IMR-90 (cell line): ENCODE results near the gene PAN3. TPM values are rescaled to one million over a fixed set of nuclear protein-coding genes. Genes with fewer than 3 reads are reported as not detected.

Experiments
- ATAC-seq: fragments of 200-7000 bp; cut with Tn5 transposase; 2 replicates; pipeline ENCODE4 v1.9.1; 2020; ENCODE audit warnings: low read depth, mild to moderate bottlenecking, moderate library complexity
- BruUV-seq: library from RNA; stranded (reverse); fragments of 400-500 nt; replicated peaks from 2 replicates; lab custom pipeline; 2021; lab: Mats Ljungman, UMichigan
- CTCF ChIA-PET: fragments of 300-600 bp; formaldehyde crosslinking; extraction: SDS; loops from one replicate; lab custom pipeline; 2021; ENCODE audit warnings: antibody characterized with exemption; lab: Yijun Ruan, JAX
- POLR2A ChIA-PET: fragments of 300-600 bp; sonication (Branson Sonifier 250); formaldehyde crosslinking; loops from one replicate; lab custom pipeline; 2022; ENCODE audit warnings: antibody characterized with exemption; ENCODE audit not compliant: unreplicated experiment; lab: Charles Lee
- DNase-seq: peaks from one replicate; pipeline ENCODE4 v3.0.0; 2013
- H2AFZ ChIP-seq: replicated peaks from 2 replicates; pipeline ENCODE3; 2013; ENCODE audit warnings: low read length, mild to moderate bottlenecking; ENCODE audit not compliant: poor library complexity
- H2AK5ac ChIP-seq: 2 replicates; pipeline ENCODE4 v1.6.1; 2013; ENCODE audit warnings: low read depth, low read length, inconsistent platforms
- H2AK9ac ChIP-seq: replicated peaks from 2 replicates; pipeline ENCODE3; 2013; ENCODE audit warnings: mild to moderate bottlenecking, low read depth, low read length, moderate library complexity; ENCODE audit not compliant: poor library complexity
- H2BK120ac ChIP-seq: 2 replicates; pipeline ENCODE4 v1.6.1; 2013; ENCODE audit warnings: low read depth, low read length, inconsistent platforms
- H2BK15ac ChIP-seq: 3 replicates; pipeline ENCODE4 v1.6.1; 2013; ENCODE audit warnings: low read depth, low read length, inconsistent platforms
- H2BK20ac ChIP-seq: 2 replicates; pipeline ENCODE4 v1.6.1; 2013; ENCODE audit warnings: low read depth, mild to moderate bottlenecking, inconsistent platforms, low read length, moderate library complexity
- H2BK5ac ChIP-seq: 2 replicates; pipeline ENCODE4 v1.6.1; 2013; ENCODE audit warnings: mild to moderate bottlenecking, low read depth, low read length, inconsistent platforms; ENCODE audit not compliant: poor library complexity, severe bottlenecking
- H3K14ac ChIP-seq: replicated peaks from 2 replicates; pipeline ENCODE4 v1.6.1; 2013; ENCODE audit warnings: low read depth, low read length, inconsistent platforms
- H3K18ac ChIP-seq: 2 replicates; pipeline ENCODE4 v1.6.1; 2013; ENCODE audit warnings: low read depth, low read length, control low read depth
- H3K23ac ChIP-seq: 2 replicates; pipeline ENCODE4 v1.6.1; 2013; ENCODE audit warnings: low read depth, low read length, inconsistent platforms
- H3K27ac ChIP-seq: 2 replicates; pipeline ENCODE4 v1.5.1; 2013; ENCODE audit warnings: mild to moderate bottlenecking, control low read depth, low read length; ENCODE audit not compliant: insufficient read depth
- H3K27me3 ChIP-seq: 2 replicates; pipeline ENCODE4 v1.6.1; 2013; ENCODE audit warnings: low read length; ENCODE audit not compliant: control insufficient read depth, insufficient read depth
- H3K36me3 ChIP-seq: 2 replicates; pipeline ENCODE4 v1.6.1; 2013; ENCODE audit warnings: low read length, mixed read lengths; ENCODE audit not compliant: control insufficient read depth, insufficient read depth
- H3K4ac ChIP-seq: 2 replicates; pipeline ENCODE4 v1.6.1; 2013; ENCODE audit warnings: low read depth, low read length, inconsistent platforms
- H3K4me1 ChIP-seq: 2 replicates; pipeline ENCODE4 v1.6.1; 2013; ENCODE audit warnings: low read length, mixed read lengths; ENCODE audit not compliant: control insufficient read depth, insufficient read depth
- H3K4me2 ChIP-seq: 2 replicates; pipeline ENCODE4 v1.6.1; 2013; ENCODE audit warnings: low read depth, mild to moderate bottlenecking, control low read depth, low read length, moderate library complexity
- H3K4me3 ChIP-seq: 2 replicates; pipeline ENCODE4 v1.5.1; 2013; ENCODE audit warnings: low read depth, mild to moderate bottlenecking, control low read depth, low read length, moderate library complexity; ENCODE audit not compliant: insufficient read depth
- H3K56ac ChIP-seq: 2 replicates; pipeline ENCODE4 v1.6.1; 2013; ENCODE audit warnings: low read length, inconsistent platforms; ENCODE audit not compliant: insufficient read depth; ENCODE audit errors: extremely low read depth
- H3K79me1 ChIP-seq, 2 experiments: 2 replicates each; pipeline ENCODE4 v1.6.1; 2013; ENCODE audit warnings: low read length in 2 of 2, inconsistent platforms in 1 of 2, low read depth in 1 of 2
- H3K9ac ChIP-seq: 2 replicates; pipeline ENCODE4 v1.6.1; 2013; ENCODE audit warnings: low read depth, low read length, control low read depth
- H3K9me1 ChIP-seq: 2 replicates; pipeline ENCODE4 v1.6.1; 2013; ENCODE audit warnings: low read length, inconsistent platforms; ENCODE audit not compliant: insufficient read depth
- H3K9me3 ChIP-seq: 2 replicates; pipeline ENCODE4 v1.6.1; 2013; ENCODE audit warnings: low read length; ENCODE audit not compliant: control insufficient read depth, insufficient read depth
- H4K20me1 ChIP-seq: 2 replicates; pipeline ENCODE4 v1.6.1; 2013; ENCODE audit warnings: low read length, inconsistent platforms; ENCODE audit not compliant: insufficient read depth
- H4K5ac ChIP-seq: 2 replicates; pipeline ENCODE4 v1.6.1; 2013; ENCODE audit warnings: mild to moderate bottlenecking, low read depth, low read length, control low read depth
- H4K8ac ChIP-seq, 2 experiments: 2 replicates each; pipeline ENCODE4 v1.6.1; 2013; ENCODE audit warnings: low read depth in 2 of 2, low read length in 2 of 2, control low read depth in 1 of 2, inconsistent platforms in 1 of 2
- H4K91ac ChIP-seq: 2 replicates; pipeline ENCODE4 v1.6.1; 2013; ENCODE audit warnings: low read depth, low read length, inconsistent platforms; ENCODE audit not compliant: insufficient read depth
- BHLHE40 ChIP-seq: fragments of 150-350 bp; IDR thresholded peaks from 2 replicates; pipeline ENCODE4 v1.6.1; 2016; ENCODE audit warnings: mild to moderate bottlenecking, low read depth, low read length
- CEBPB ChIP-seq: IDR thresholded peaks from 2 replicates; pipeline ENCODE4 v1.6.1; 2012; ENCODE audit warnings: low read depth, low read length, improper control_type of control experiment
- CHD1 ChIP-seq: IDR thresholded peaks from 2 replicates; pipeline ENCODE4 v1.6.1; 2012; ENCODE audit warnings: low read depth, low read length, improper control_type of control experiment
- FOS ChIP-seq: fragments of 150-350 bp; IDR thresholded peaks from 2 replicates; pipeline ENCODE4 v1.6.1; 2016; ENCODE audit warnings: low read depth, low read length
- MAFK ChIP-seq: IDR thresholded peaks from 2 replicates; pipeline ENCODE4 v1.6.1; 2012; ENCODE audit warnings: low read depth, low read length, improper control_type of control experiment
- MXI1 ChIP-seq: IDR thresholded peaks from 2 replicates; pipeline ENCODE4 v1.6.1; 2012; ENCODE audit warnings: low read depth, mild to moderate bottlenecking, low read length, moderate library complexity, borderline replicate concordance
- NFE2L2 ChIP-seq: fragments of 150-350 bp; IDR thresholded peaks from 2 replicates; pipeline ENCODE4 v1.6.1; 2016; ENCODE audit warnings: low read depth, mild to moderate bottlenecking, low read length
- RAD21 ChIP-seq: IDR thresholded peaks from 2 replicates; pipeline ENCODE4 v1.6.1; 2012; ENCODE audit warnings: low read length, improper control_type of control experiment
- RCOR1 ChIP-seq: IDR thresholded peaks from 2 replicates; pipeline ENCODE4 v1.6.1; 2012; ENCODE audit warnings: mild to moderate bottlenecking, low read length, improper control_type of control experiment; ENCODE audit not compliant: insufficient replicate concordance
- RFX5 ChIP-seq: IDR thresholded peaks from 2 replicates; pipeline ENCODE4 v1.8.0; 2012; ENCODE audit warnings: low read depth, mild to moderate bottlenecking, low read length, moderate library complexity
- SMC3 ChIP-seq: fragments of 150-350 bp; IDR thresholded peaks from 2 replicates; pipeline ENCODE4 v1.6.1; 2016; ENCODE audit warnings: low read depth, mild to moderate bottlenecking, antibody characterized with exemption, low read length, moderate library complexity
- WGBS, 2 experiments: methylation state at CpG; one replicate each; pipeline versions ENCODE4 v1.1.5 to v1.1.7; 2013; ENCODE audit warnings: missing lambda C conversion rate in 2 of 2; ENCODE audit not compliant: insufficient read length in 1 of 2; ENCODE audit errors: extremely low coverage in 2 of 2; 5-methylcytosine and 5-hydroxymethylcytosine counted together
- dilution Hi-C: fragments of 300-500 bp; cut with HindIII; formaldehyde crosslinking; loops from one replicate; pipeline ENCODE4 v1.14.3; 2018; ENCODE audit warnings: low sequenced_read_pairs; ENCODE audit not compliant: unreplicated experiment
- in situ Hi-C: fragments of 300-500 bp; cut with MboI; formaldehyde crosslinking; loops from 3 replicates; pipeline ENCODE4 v1.14.3; 2019; ENCODE audit warnings: low sequenced_read_pairs, inconsistent platforms, mixed read lengths
- intact Hi-C: fragments of 100-400 bp; cut with micrococcal nuclease; formaldehyde crosslinking; loops from 2 replicates; pipeline ENCODE4 v1.10.0; 2022
- polyA plus RNA-seq, 3 experiments: library from polyadenylated mRNA; depleted of rRNA; stranded (reverse); fragments of >200 nt; gene quantifications; 2 replicates each; pipeline ENCODE4 v1.2.3, GENCODE V29; 2012; ENCODE audit warnings: low replicate concordance in 1 of 3
- total RNA-seq: library from RNA; depleted of rRNA; stranded (reverse); fragments of >200 nt; gene quantifications from 2 replicates; pipeline ENCODE4 v1.2.3, GENCODE V29; 2012
- TF ChIP-seq, protein P1 (sequence below): fragments of 150-350 bp; IDR thresholded peaks from 2 replicates; pipeline ENCODE4 v1.6.1; 2017; ENCODE audit warnings: mild to moderate bottlenecking, antibody characterized with exemption, low read length, low read depth
- TF ChIP-seq, protein P2 (sequence below): conservative IDR thresholded peaks from 2 replicates; pipeline ENCODE4 v1.5.1; 2012; ENCODE audit warnings: mild to moderate bottlenecking, low read depth, low read length, improper control_type of control experiment
- TF ChIP-seq, protein P3 (sequence below): fragments of 150-350 bp; IDR thresholded peaks from 2 replicates; pipeline ENCODE4 v1.6.1; 2016; ENCODE audit warnings: low read depth, mild to moderate bottlenecking, low read length, moderate library complexity, borderline replicate concordance

The PAN3 gene
- total and polyA plus RNA-seq, 2 of the 4 experiments (the other 2 are of a cell fraction) = 6.6 to 15.1 TPM

DNA sequence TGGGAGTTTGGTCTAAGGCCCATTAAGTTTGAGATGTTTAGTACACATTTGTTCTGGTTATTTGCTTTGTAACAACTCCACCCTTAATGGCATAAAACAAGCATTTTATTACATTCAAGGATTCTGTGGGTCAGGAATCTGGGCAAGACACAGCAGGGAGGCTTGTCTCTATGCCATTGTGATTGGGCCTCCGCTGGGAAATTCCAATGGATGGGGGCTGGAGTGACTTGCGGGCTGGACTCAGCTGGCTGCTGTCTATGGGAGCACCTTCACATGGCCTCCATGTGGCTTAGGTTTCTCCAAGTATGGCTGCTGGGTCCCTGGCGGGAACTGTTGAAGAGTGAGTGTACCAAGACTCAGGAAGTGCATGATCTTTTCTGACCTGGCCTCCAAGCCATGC, 159.0 kb downstream of the PAN3 start:
- no peak overlapping the region for H2BK15ac ChIP-seq
- H3K56ac ChIP-seq = no peak overlapping the region
- H4K8ac ChIP-seq = no peak overlapping the region
- no peak overlapping the region for H4K91ac ChIP-seq
- no peaks in the 10 kb centered on the region for H3K9me1 ChIP-seq
- intact Hi-C loops (no loop called here), dilution Hi-C loops (no loop called here), in situ Hi-C loops (no loop called here)
- peaks cover 5% of the 10 kb centered on the region for H3K36me3 ChIP-seq
- no peak overlapping the region for H3K9ac ChIP-seq
- no peak overlapping the region for H2AK9ac ChIP-seq
- no peaks in the 10 kb centered on the region for H3K27me3 ChIP-seq
- no peak overlapping the region for H3K23ac ChIP-seq
- H2BK20ac ChIP-seq = no peak overlapping the region
- no peak overlapping the region for H2AFZ ChIP-seq
- DNase-seq = no peak
- no peak overlapping the region for H3K4me2 ChIP-seq
- no peak overlapping the region for H2AK5ac ChIP-seq
- no peak for TF ChIP-seq CHD1
- TF ChIP-seq RCOR1 = no peak
- TF ChIP-seq NFE2L2 = no peak
- no peak for TF ChIP-seq RAD21
- no peak for TF ChIP-seq FOS
- TF ChIP-seq BHLHE40 = no peak
- no peak for TF ChIP-seq CEBPB
- TF ChIP-seq SMC3 = no peak
- TF ChIP-seq, protein P1, sequence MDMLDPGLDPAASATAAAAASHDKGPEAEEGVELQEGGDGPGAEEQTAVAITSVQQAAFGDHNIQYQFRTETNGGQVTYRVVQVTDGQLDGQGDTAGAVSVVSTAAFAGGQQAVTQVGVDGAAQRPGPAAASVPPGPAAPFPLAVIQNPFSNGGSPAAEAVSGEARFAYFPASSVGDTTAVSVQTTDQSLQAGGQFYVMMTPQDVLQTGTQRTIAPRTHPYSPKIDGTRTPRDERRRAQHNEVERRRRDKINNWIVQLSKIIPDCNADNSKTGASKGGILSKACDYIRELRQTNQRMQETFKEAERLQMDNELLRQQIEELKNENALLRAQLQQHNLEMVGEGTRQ = no peak
- TF ChIP-seq MXI1 = no peak
- no peak for TF ChIP-seq RFX5
- TF ChIP-seq, protein P2, sequence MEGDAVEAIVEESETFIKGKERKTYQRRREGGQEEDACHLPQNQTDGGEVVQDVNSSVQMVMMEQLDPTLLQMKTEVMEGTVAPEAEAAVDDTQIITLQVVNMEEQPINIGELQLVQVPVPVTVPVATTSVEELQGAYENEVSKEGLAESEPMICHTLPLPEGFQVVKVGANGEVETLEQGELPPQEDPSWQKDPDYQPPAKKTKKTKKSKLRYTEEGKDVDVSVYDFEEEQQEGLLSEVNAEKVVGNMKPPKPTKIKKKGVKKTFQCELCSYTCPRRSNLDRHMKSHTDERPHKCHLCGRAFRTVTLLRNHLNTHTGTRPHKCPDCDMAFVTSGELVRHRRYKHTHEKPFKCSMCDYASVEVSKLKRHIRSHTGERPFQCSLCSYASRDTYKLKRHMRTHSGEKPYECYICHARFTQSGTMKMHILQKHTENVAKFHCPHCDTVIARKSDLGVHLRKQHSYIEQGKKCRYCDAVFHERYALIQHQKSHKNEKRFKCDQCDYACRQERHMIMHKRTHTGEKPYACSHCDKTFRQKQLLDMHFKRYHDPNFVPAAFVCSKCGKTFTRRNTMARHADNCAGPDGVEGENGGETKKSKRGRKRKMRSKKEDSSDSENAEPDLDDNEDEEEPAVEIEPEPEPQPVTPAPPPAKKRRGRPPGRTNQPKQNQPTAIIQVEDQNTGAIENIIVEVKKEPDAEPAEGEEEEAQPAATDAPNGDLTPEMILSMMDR = no peak
- TF ChIP-seq, protein P3, sequence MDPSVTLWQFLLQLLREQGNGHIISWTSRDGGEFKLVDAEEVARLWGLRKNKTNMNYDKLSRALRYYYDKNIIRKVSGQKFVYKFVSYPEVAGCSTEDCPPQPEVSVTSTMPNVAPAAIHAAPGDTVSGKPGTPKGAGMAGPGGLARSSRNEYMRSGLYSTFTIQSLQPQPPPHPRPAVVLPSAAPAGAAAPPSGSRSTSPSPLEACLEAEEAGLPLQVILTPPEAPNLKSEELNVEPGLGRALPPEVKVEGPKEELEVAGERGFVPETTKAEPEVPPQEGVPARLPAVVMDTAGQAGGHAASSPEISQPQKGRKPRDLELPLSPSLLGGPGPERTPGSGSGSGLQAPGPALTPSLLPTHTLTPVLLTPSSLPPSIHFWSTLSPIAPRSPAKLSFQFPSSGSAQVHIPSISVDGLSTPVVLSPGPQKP = no peak
- TF ChIP-seq MAFK = no peak
- H2BK5ac ChIP-seq = no peak overlapping the region
- H4K5ac ChIP-seq = no peak overlapping the region
- H3K27ac ChIP-seq = no peak overlapping the region
- H3K4me3 ChIP-seq = no peak overlapping the region
- no peaks in the 10 kb centered on the region for H3K9me3 ChIP-seq
- H3K4ac ChIP-seq = no peak overlapping the region
- ATAC-seq = no peak
- H3K4me1 ChIP-seq = no peaks in the 10 kb centered on the region
- H4K20me1 ChIP-seq = no peaks in the 10 kb centered on the region
- no peak overlapping the region for H2BK120ac ChIP-seq
- ChIA-PET CTCF (no interaction called here), POLR2A (no interaction called here)
- no peak overlapping the region for H3K18ac ChIP-seq
- H3K79me1 ChIP-seq = no peaks in the 10 kb centered on the region
- no peak overlapping the region for H3K14ac ChIP-seq
- WGBS, 2 experiments = no CpG with 5 or more reads among the region's 3 CpGs
- BruUV-seq = no TSS peak
